GM10248 (cell line): ENCODE results near the gene ZBTB6.

Experiments
- CTCF ChIA-PET: fragments of 300-600 bp; sonication (Branson Sonifier 250); formaldehyde crosslinking; extraction: SDS; loops from one replicate; lab custom pipeline; 2021; ENCODE audit warnings: antibody characterized with exemption; lab: Yijun Ruan, JAX
- POLR2A ChIA-PET: fragments of 350-650 bp; sonication (Branson Sonifier 250); formaldehyde crosslinking; extraction: SDS; loops from one replicate; lab custom pipeline; 2020; ENCODE audit warnings: antibody characterized with exemption; lab: Yijun Ruan, JAX
- DNase-seq: peaks from one replicate; pipeline ENCODE4 v3.0.0; 2012; ENCODE audit errors: extremely low spot score
- CTCF ChIP-seq: IDR thresholded peaks from 2 replicates; pipeline ENCODE4 v1.5.1; 2012; ENCODE audit warnings: mild to moderate bottlenecking, low read depth; ENCODE audit errors: extremely low read depth, missing control alignments, control extremely low read depth

Gene ZBTB6

GRCh38 chr9:122863407-122863806 lies 49.7 kb downstream of the ZBTB6 start:
- no peak for TF ChIP-seq CTCF
- ChIA-PET POLR2A (no interaction called here), CTCF (no interaction called here)
- DNase-seq = no peak

- no peak for TF ChIP-seq CTCF
- CTCF ChIA-PET = interaction anchor here (1.1 kb wide), 1 partner anchor 23 kb away, joined by 3 read pairs; no protein-coding TSS in a partner anchor
- no peak for DNase-seq
- POLR2A ChIA-PET = interaction anchor here (0.6 kb wide), 1 partner anchor 113 kb away, joined by 3 read pairs; no protein-coding TSS in a partner anchor
These were observed 52.6 kb downstream of the ZBTB6 start for GRCh38 chr9:122860319-122861142.
